Stimulated activated CD4-positive, alpha-beta T cell treated with anti-CD3 and anti-CD28 coated beads, Interleukin-15, amount 100 ng/mL, for 1 hour (primary cell): ENCODE measurements around the gene MAT2A.
"Not testable (repeated sequence)": the region's sequence is repeated elsewhere in the genome, so short reads cannot be mapped to it uniquely, and the experiment has no call there.

ENCODE experiments used
- DNase-seq, 2 donors: peaks; one replicate each; pipeline ENCODE4 v3.0.0-alpha.2; 2020; ENCODE audit warnings: low read depth in 1 of 2, low spot score in 1 of 2

Gene MAT2A

DNA sequence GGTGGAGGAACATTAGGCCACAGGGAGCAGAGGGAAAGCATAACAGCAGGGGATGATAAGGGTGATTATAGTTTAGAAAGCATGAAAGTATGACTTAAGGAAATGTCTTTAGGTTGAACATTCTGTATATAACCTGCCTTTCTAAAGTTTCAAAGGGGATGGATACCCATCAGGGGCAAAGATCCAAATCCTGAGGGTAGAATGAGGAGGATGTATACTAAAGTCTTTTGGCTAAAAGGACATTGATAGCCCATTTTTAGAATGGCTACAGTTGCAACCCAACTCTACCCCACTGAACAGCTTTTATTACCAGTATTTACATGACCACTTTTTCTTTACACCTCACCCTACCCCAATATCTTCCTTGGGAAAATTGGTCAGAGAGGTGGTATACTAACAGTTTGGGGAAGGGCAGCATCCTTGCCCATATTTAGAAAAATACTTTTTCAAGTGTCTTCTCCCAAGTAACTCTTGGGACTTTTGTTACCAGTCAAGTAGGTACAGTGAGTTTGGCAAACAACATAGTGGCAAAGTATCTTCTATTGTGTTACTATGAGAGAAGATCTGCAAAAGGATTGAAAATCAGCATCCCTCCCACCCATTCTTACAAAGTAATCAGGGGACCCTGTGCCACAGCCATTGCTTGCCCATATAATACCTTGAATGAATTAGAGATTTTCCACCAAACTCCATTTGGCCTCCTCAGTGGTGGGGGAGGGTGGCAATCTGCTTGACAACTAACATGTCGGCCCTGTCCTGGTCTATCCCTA, 8.3 kb downstream of the MAT2A start:
- no peak for DNase-seq

DNA sequence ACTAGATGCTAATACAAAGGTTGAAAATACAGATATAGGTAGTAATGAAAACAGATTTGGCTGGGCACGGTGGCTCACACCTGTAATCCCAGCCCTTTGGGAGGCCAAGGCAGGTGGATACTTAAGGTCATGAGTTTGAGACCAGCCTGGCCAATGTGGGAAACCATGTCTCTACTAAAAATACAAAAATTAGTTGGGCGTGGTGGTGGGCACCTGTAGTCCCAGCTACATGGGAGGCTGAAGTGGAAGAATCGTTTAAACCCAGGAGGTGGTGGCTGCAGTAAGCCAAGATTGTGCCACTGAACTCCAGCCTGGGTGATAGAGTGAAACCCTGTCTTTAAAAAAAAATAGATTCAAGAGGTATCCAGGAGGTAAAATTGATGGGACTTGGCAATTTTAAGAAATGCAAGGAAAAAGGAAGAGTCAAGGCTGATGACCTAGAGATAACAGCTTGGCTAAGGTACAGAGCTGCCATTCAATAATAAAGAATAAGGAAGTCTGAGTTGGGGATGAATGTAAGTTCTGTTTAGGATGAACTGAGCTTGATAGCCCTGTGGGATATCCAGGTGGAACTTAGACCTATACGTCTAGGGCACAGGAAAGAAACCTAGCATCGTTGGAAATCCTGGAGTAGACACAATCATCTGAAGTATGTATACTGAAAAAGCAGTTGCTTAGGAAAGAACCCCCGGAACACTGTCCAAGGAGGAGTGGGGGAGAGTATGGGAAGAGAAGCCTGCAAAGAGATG, 9.1 kb downstream of the MAT2A start:
- no peak for DNase-seq

DNA sequence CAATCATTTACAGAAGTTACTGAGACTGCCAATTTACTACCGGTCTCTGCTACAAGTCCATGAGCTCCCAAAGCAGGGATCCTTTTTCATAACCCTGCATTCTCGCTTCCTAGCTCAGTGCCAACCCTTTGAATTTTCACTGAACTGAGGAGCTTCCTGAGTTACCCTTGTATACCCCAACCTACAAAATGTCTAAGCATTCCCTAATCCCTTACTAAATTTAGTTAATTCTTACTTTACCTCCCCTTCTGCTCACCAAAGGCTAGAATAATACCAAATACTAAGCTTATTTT, 9.6 kb downstream of the MAT2A start:
- DNase-seq, result no peak

DNA sequence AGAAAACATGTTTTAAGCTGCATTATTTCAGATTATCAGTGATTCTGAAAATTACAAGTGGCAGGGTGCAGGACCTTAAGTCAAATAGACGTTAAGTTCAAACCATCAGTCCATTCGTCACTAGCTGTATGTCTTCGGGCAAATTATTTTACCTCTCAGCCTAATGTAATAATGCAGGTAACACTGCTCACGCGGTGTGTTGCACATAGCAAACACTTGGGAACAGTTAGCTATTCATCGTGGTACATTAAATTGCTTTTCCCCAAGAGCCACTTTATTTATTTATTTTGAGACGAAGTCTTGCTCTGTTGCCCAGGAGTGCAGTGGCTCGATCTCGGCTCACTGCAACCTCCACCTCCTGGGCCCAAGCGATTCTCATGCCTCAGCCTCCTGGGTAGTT, 10.1 kb downstream of the MAT2A start:
- no peak for DNase-seq

DNA sequence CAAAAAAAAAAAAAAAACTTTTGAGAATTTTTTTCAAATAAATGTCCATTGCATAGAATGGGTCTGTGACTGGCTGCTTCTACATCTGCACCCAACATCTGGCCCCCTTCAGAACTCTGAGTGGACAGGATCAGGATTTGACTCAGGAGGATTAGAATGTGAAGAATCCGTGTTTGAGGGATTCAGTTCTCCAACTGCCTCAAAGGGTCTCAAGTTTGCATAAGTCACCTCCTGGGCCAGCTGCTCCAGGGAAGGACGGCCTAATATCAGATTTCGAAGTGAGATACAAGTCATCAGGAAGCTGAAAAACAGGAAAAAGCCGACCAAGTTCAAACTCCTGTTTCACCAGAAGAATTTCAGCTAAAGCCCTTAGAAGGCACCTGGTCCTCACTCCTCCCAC, 10.9 kb downstream of the MAT2A start:
- DNase-seq, result no peak

DNA sequence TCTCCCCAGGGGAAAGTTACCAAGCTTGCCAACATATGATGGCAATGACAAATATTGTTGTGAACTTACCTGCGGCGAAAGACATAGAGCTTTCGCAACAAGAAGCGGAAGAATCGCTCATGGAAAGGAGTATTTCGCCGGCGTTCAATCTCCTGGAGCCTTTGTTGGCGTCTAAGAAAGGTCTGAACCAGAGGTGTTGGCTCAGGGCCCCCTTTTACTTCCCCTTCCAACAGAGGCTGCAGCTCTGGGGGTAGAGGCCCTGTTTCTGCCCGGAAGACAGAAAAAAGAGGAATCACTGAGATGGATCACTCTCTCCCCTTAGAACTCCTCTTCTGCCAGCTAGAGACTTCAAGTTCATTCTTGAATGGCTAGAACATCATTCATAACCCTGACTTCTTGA, 11.5 kb downstream of the MAT2A start:
- no peak for DNase-seq

DNA sequence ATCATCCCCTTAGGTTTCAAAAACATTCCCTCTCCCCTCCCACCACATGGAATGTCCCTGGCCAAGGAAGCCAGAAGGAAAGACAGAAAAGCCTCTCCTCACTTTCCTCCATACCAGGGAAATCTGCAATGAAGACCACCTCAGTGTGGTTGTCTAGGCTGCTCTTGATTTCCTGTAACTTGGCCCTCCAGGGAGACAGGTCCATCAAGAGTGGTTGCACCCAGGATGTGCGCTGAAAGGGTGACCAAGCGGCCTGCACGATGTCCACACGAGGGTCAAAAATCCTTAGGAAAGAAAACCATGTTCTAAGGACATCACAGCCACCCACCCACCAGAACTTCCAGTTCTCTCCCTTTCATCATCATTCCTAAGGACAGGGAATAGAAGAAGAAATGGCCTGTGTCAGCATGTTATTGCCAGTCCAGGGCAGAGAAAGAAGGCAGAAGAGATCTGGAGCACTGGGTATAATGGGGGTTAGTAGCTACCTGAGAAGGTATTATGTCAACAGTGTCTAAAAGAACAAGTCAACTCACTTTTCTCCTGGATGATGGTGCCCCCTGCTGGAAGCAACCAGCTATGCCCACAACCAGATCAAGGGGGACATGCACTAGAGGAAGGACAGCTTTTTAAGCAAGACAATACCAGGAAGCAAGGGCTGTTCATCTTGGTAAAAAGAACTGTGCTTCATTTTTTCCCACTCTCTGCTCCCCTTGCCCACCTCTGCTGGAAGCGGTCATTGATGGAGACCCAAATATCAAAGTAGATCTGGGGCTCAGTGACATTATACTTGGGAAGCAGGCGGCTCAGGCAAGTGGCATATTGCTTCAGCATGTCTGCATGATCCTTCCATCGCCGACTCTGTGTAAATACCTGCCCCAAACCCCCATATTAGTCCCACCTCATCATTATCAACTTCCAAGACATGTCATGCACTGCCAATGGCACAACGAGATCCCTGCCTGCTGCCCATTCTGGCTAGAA, 13.0 kb downstream of the MAT2A start:
- peak; percentile 69 to 77 for DNase-seq

DNA sequence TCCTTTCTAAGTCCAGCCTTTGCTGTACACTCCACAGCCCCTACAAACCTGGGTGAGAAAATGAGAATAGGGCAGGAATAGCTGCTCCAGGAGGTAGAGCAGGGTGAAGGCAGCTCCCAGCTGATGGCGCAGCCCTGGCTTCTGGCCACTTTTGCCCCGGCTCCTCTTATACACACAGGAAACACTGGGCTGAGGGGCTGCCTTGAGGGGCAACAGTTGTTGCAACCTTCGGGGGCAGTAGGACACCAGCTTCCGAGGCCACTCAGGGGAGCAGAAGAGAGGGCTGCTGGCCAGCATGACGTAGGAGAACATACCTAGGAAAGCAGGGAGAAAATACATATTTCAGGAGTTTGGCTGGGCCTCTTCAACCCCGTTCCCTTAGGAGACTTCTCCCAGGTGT, 14.2 kb downstream of the MAT2A start:
- DNase-seq, result no peak

DNA sequence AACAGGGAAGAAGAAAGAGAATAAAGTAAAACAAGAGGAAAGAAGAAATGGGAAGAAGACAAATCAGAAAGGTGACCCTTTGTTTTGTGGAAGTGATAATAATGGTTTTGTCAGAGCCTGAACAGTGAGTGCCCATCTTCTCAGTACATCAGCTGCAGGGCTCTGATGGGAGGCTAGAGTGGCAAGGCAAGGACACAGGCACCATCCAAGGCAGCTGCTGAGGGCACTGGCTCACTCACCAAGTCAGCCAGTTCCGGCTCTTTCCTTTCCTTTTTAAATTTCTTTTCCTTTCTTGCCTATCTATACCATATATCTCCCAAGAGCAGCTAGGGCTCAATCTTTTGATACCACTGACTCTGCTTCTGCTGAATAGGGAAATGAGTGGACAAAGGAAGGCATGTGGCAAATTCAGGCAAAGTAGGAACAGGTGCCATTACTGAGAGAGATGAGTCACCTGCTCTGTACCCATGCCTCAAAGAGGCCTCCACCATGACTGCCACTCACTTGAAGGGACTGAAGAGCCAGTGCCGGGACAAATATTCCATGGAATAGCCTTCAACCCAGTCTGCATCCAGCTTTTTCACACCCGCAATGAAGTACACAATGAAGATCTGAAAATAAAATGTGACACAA, 16.1 kb downstream of the MAT2A start:
- no peak for DNase-seq

DNA sequence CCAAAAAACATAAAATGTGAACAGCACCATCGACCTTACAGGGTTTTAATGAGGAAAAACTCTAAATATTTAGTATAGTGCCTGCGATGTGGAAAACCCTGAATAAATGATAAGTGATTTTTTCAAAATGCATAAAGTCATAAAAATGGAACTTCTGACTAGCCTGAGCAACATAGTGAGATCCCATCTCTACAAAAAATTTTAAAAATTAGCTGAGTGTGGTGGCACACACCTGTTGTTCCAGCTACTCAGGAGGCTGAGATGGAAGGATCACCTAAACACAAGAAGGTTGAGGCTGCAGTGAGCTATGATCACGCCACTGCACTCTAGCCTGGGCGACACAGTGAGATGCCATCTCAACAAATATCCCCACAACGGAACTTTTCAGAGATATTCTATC, 18.2 kb downstream of the MAT2A start:
- no peak for DNase-seq

DNA sequence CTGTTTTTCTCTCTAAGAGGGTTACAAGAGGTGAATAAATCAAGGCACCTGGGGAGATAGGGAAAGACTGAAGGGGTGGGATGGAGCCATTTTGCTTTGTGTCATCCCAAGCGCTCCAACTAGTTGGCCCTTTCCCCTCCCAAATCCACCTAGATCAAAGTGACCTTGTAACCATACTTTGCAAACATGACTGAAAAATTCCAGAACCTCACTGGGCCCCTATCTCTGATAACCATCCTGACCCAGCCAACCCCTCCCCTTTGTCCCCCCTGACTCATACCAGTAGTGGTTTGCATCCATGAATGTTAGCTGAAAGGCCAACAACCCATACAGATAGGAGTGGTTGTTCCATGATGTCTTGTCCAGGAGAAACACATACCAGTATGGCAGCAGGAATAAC, 19.2 kb downstream of the MAT2A start:
- DNase-seq, result no peak

DNA sequence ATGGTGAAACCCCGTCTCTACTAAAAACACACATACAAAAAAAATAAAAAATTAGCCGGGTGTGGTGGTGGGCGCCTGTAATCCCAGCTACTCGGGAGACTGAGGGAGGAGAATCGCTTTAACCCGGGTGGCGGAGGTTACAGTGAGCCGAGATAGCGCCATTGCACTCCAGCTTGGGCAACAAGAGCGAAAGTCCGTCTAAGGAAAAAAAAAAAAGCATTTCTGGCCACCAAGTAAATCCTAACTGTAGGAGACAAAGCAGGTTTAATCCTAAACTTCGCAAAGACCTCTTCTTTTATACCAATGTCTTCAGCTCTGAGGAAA, 21.4 kb downstream of the MAT2A start:
- not testable (repeated sequence) for DNase-seq

DNA sequence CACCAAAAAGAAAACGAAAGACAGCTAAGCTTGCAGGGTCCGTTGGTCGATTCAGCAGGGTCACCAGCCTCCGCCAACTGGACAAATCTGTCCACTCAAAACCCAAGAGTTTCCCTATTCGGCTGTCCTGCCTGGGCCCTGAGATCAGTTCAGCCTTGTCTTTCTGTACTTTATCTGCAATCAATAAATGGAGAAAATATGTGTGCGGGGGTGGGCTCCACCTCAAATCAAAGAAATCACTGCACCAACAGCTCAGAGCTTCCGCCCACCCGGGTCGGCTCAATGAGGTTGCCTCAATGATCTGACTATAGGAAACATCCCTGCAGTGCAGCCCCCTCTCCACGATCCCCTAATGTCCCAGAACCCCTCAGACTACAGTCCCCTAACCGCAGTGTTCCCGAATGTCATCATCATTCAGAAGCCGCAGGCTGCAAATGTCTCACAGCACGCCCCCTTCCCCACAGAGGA, 21.9 kb downstream of the MAT2A start:
- DNase-seq, result no peak

DNA sequence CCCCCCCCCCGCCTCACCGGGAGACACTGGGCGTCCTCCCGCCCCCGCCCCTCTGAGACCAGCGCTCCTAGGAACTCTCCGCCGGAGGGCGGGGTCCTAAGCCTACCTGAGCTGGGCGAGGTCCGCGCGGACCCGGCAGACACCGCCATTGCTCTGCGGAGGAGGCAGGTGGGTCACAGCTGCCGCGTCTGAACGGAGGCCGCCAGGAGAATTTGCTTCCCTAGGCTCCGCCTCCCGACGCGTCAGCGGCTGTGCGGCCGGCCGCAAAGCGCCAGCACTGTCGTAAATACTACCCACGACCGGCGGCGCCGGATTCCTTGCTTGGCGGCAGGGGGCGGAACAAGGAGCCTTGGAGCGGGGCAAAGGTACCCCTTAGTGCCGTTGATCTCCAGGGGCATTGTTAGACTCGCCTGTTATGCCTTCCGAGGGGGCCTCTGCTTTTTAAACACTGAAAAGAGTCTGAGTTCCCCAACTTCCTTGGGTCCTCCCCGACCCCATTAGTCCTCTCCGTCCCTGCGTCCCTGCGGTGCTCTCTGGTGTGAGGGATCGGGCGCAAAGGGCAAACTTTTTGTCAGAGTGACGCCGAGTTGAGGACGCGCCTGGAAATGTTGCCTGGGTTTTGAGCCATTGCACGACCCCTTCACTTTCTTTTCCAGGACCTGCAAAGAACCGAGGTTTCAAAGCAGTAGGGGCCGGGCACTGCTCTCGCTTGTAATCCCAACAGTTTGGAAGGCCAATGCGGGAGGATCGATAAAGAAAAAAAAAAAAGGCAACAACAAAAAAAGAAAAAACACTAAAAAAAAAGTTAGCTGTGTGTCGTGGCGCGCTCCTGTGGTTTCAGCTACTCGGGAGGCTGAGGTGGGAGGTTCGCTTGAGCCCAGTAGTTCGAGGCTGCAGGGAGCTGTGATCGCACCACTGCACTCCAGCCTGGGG, 22.6 kb downstream of the MAT2A start, which contains the start of gene GGCX:
TSS of gene GGCX (minus strand) at position 214 of the 933 bp plus-strand sequence. CDS start at position 149, 65 bp downstream.
- peak; percentile 85 to 93 for DNase-seq

DNA sequence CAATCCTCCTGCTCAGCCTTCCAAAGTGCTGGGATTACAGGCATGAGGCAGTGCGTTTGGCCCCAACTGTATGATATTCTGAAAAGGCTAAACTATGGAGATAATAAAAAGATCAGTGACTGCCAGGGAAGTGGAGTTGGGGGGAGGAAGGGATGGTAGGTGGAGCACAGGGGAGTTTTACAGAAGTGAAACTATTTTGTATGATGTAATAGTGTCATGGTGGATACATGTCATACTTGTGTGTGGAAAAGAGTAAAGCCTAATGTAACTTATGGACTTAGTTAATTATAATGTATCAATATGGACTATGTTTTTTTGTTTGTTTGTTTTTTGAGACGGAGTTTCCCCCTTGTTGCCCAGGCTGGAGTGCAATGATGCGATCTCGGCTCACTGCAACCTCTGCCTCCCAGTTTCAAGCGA, 25.2 kb downstream of the MAT2A start:
- no peak for DNase-seq

DNA sequence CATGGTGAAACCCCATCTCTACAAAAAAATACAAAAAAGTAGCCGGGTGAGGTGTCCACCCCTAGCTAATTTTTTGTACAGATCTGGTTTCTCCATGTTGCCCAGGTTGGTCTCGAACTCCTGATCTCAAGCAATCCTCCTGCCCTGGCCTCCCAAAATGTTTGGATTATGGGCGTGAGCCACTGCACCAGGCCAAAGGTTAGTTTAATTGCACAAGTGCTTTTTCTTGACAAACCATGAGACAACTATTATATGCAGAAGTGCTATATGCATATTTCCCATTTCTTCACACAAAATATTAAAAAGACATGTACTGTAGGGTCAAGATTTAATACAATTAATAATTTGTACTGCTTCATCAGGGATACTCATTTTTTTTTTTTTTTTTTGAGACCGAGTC, 27.3 kb downstream of the MAT2A start:
- no peak for DNase-seq

DNA sequence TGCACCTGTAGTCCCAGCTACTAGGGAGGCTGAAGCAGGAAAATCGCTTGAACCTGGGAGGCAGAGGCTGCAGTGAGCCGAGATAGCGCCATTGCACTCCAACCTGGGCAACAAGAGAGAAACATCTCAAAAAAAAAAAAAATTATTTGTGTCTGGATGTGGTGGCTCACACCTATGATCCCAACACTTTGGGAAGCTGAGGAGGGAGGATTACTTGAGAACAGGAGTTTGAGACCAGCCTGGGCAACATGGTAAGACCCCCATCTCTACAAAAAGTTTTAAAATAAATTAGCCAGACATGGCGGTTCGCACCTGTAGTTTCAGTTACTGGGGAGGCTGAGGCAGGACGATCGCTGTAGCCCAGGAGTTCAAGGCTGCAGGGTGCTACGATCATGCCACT, 36.8 kb downstream of the MAT2A start:
- no peak for DNase-seq

DNA sequence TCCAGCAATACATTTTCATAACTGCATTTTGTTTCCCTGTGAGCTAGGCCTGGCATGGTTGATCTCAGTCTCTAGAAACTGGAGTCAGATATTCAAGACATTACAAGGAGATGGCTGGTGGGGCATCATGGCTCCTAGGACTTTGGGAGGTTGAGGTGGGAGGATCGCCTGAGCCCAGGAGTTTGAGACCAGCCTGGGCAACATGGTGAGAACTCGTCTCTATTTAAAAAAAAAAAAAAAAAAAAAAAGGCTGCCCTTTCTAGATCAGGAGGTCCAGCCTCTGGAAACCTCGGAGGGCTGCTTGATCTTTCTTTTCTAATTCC, 38.1 kb downstream of the MAT2A start:
- DNase-seq, result no peak

DNA sequence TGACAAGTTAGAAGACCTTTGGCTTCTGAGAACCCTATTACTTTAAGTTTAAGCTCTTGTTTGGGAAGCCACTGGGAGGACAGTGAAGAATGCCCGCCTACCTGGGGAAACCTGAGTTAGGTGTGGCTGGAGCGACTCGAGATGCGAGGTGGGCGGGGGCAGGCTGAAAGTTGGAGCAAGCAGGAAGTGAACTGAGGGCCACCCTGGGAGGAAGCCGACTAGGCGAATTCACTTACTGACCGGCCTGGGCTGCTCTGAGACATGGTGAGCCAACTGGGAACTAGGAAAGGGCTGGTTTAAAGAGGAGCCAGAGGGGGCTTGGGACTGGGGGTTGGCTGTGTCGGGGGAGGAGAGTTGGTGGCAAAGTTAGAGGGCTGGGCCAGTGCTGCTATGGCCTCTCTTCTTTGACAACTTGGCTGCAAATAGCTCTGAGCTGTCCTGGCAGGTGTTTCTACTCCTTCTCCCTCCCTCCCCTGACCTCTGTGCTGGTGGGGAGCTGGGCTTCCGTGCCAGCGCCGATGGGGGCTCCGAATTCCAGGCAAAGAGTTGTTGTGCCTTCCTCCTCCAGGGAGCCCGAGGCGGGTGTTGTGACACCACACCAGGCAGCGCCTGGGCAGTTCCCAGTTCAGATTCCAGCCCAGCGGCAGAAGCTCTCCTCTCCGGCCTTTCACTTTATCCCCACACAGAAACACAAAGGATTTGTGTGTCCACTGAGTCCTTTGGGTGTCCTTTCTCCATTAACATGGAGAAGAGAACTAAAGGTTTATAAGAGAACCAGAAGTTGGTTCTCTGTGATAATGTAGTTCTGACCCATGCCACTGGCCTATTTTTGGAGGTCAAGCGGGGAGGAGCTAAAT, 38.6 kb downstream of the MAT2A start, which contains the start of gene VAMP8:
TSS of gene VAMP8 (plus strand) at position 201 of the 857 bp plus-strand sequence. CDS start at position 262, 61 bp downstream.
- DNase-seq, result peak; percentile 23 to 46
